ENCODE results near the gene NUDT7.

The NUDT7 gene

DNA sequence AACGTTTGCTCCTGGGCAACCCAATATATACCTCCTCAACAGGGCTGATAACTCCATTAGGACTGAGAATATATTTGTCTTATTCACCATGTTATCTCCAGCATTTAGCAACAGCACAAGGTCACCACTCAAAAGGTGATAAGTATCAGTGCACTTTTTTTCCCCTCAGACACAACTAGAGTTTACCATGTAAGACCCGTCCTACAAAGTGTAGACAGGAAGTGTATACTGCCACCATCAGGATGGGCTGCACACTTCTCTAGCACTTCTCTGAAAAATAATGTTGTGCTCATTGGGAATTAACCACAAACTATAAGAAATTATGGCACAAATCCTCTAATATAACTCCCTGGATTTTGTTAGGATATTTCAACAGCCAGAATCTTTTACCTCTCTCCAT lies 60.4 kb downstream of the NUDT7 start:
- no peak for DNase-seq

DNA sequence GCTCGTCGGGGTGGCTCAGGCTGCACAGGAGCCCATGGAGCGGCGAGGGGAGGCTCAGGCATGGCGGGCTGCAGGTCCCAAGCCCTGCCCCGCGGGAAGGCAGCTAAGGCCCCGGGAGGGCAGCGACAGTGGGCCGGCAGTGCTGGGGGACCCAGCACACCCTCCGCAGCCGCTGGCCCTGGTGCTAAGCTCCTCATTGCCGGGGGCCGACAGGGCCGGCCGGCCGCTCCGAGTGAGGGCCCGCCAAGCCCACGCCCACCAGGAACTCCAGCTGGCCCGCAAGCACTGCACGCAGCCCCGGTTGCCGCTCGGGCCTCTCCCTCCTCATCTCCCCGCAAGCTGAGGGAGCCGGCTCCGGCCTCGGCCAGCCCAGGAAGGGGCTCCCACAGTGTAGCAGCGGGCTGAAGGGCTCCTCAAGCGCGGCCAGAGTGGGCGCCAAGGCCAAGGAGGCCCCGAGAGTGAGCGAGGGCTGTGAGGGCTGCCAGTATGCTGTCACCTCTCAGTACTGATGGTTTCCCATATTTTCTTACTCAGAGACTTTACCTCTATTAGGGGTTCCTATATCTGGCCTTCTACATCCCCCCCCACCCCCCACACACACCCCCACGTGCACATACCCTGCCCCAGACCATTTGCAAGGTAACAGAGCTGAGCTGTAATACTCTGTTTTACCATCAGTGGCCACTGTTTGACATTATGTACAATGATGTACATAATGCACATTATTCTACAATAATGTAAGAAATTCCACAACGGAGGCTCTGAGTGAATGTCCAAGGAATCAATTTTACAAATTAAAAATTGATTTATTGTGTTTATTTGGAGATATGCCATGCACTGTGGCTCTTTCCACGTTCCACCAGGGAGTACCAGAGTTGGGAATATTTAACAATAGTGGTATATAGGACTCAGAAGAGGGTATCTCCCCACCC lies 62.4 kb downstream of the NUDT7 start:
- no peak for DNase-seq

DNA sequence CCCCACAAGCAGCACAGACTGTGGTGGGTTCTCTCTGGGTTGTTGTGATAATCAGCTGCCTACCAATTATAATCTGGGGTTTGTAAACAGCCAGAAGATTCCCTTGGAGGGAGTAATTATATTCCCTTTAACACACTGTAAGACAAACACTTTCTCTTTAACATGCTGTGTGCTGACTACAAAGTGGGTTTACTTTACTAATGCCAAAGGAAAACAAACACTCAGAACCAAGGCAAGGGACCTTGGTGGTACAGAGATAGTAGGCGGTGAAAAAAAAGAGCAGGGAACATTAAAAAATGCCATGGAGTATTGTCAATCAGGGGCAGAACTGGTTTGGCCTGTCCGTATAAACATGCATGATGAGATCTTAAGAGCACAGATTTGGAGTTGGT lies 63.1 kb downstream of the NUDT7 start:
- DNase-seq, result no peak

DNA sequence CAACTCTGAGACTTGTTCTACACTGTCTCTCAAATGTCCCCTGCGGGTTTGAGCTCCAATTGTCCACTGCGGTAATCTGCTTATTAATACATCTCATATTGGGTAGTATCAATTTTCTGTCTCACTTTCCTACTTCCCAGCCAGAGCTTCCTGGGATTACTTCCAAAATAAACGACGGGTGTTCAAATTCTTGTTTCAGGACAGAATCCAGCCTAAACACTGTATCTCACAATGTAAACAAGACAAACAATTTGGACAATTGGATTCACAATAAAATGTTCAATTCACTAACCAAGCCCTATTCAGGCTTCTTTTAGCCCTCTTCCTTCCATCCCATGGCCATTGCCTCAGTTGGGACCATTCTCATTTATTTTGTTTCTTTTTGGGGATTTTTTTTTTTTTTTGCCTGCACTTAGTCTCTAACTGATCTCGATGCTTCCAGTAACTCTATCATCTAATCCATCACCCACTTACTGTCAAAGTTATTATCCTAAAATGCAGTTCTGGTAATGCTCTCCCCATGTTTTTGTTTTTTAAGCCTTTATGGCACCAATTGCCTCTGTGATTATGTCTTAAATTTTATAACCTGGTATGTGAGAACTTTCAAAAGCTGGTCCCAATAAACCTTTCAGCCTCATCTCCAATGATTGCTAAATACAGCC lies 64.0 kb downstream of the NUDT7 start:
- no peak for DNase-seq

DNA sequence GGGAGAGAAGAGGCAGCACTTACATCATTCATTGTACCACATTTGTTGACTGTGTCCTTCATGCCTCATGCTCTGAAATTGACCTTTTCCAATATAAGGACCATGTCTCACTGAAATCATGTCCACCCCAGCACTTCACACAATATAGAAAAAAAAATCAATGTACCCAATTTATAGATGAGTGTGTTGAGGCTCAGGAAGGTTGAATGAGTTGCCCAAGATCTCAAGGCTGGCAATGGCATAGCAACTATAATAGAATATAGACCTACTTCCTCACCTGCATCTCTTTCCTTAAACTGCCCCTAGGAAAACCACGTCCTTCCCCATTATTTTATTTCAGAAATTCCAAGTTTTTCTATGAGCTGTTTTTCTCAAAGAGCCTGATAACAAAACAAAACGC lies 65.1 kb downstream of the NUDT7 start:
- DNase-seq, result no peak

DNA sequence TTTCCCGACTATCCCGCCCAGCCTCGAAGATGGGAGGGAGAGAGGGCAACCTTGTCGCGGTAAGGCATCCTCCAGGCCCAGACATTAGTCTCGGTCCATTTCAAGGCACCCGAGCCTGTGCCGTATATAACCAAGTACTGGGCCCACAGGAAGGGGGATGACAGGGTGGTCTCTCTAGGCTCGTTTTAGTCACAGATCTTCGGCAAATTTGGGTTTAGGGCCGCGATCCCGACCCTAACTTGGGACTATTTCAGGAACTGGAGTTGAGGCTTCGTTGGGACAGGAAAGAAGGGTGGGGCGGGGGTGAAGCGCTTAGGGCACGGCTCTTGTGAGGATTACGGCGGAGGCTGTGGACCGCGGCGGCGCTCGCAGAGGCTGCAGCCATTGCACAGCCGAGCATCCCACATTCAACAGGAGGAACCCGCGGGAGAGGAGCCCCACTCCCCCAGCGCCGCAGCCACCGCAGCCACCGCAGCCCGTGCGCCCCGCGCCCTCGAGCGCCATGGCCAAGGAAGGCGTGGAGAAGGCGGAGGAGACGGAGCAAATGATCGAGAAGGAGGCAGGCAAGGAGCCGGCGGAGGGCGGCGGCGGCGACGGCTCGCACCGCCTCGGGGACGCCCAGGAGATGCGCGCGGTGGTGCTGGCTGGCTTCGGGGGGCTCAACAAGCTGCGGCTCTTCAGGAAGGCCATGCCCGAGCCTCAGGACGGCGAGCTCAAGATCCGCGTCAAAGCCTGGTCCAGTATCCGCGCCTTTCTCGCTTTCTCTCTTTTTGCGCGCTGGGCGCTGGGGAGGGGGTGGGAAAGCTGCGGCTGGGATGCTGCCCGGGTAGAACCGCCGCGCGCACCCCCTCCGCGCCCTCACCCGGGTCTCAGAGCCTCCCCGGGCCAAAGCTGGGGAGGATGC lies 66.1 kb downstream of the NUDT7 start, which contains the start of gene VAT1L:
Gene VAT1L, plus strand, starts transcription at position 384 of the 904 bp plus-strand sequence. Its CDS starts 119 bp downstream, at position 503.
- no peak for DNase-seq

DNA sequence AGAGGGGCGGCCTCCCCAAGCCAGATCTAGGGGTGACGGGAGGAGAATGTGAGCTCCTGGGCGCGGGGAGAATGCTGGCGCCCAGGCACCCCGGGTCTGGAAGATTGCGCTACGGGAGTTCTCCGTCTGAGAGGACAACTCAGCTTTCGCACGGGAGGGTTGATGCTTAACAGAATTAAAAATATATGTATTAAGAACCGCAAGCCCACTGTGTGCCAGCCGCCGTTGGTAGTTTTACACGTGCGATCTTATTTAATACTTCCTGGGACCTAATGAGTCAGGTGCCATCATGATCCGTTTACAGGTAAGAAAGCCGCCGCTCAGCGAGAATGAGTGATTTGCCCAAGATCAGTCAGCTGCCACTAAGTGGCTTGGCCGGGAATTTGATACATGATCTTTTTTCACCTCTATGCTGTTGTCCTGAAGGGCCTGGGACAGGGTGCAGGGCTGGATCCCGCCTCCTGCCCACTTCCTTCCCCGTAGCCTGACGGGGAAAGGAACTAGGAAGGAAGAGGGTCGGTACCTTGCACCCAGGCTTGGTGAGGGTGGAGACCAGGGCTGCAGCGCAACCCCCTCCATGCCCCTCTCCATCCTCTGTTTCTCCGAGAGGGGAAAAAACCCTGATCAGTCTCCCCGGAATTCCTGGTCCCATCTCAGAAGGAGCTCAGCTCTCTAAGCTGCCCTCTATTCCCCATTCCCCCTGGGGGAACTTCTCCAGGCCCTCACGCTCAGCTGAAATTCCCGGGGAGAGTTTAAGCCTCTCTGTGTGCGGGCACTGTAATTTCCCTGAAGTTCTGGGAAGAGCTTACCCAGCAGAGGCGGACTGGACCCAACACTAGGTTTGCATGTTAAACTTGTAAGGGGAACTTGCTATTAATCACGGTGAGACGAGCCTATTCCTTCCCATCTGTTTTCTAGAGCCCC lies 67.0 kb downstream of the NUDT7 start:
- DNase-seq, result no peak

DNA sequence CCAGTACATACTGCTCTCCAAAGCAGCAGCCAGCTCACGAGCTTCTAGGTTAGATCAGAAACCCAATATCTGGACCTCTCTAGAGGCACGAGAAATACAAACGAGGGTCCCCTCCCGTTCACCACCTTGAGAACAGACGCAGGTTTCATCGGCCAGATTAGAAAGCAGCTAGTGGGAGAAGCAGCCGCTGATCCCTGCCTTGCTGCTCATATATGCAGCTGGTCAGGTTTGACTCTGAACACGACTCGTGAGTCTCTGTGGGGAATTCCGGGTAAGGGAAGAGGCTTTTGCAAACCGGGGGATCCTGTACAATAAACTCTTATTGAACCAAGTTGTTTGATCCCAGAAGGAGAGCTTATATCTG lies 67.7 kb downstream of the NUDT7 start:
- DNase-seq, result no peak

DNA sequence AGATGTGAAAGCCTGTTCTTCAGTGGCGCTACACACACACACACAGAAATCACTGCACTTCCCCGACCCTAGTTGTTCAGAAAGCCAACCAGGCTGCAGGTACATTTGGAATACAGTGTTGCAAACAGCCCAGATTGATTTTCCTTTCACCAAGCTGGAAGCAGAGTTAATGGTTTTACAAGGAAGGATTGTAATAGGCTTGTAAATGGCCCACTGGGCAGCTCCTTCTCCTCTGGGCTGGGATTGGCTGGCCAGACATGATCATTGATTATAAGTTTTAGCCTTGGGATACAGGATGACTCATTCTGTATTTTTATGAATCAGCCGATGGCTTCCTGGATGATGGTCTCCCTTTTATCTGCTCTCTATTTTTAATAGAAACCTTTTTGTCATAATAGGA lies 68.6 kb downstream of the NUDT7 start:
- DNase-seq, result no peak

Measured in stimulated activated CD4-positive, alpha-beta T cell treated with anti-CD3 and anti-CD28 coated beads, Interleukin-4, amount 100 ng/mL, for 4 hours (primary cell).